Cardiac muscle cell (in vitro differentiated cells and primary cell): ENCODE results near the gene SF3B1. TPM values are rescaled to one million over a fixed set of nuclear protein-coding genes. Genes with fewer than 3 reads are reported as not detected.
"Not testable (repeated sequence)": the region's sequence is repeated elsewhere in the genome, so short reads cannot be mapped to it uniquely, and the experiment has no call there.

Source experiments
- DNase-seq, 2 donors: peaks; one replicate each; pipeline versions ENCODE4 v3.0.0 to v3.0.0-alpha.2; 2010 to 2017; ENCODE audit warnings: low read depth in 1 of 2, low spot score in 1 of 2
- H3K27ac ChIP-seq: fragments of 200-600 bp; sonication (generic); 2 replicates; pipeline ENCODE4 v1.5.1; 2016
- H3K27me3 ChIP-seq: fragments of 200-600 bp; sonication (generic); 2 replicates; pipeline ENCODE4 v1.6.0; 2016; ENCODE audit warnings: control low read depth
- H3K36me3 ChIP-seq: fragments of 200-600 bp; sonication (generic); 2 replicates; pipeline ENCODE4 v1.5.1; 2016; ENCODE audit warnings: control low read depth
- H3K4me1 ChIP-seq: fragments of 200-600 bp; sonication (generic); 2 replicates; pipeline ENCODE4 v1.8.1; 2017; ENCODE audit warnings: low read depth, mild to moderate bottlenecking, mixed run types
- H3K4me3 ChIP-seq: fragments of 200-600 bp; sonication (generic); 2 replicates; pipeline ENCODE4 v1.5.1; 2016; ENCODE audit warnings: mild to moderate bottlenecking
- H3K9me3 ChIP-seq: fragments of 200-600 bp; sonication (generic); 2 replicates; pipeline ENCODE4 v1.5.1; 2017; ENCODE audit warnings: low read depth, mild to moderate bottlenecking, control low read depth
- CTCF ChIP-seq: IDR thresholded peaks from 2 replicates; pipeline ENCODE4 v1.5.1; 2012; ENCODE audit warnings: low read depth, mild to moderate bottlenecking, low read length
- polyA plus RNA-seq: library from polyadenylated mRNA; unstranded; fragments of >200 nt; fragmentation: Nextera tagmentation; extraction: Ambion mirVana; gene quantifications from 2 replicates; pipeline ENCODE4 v1.2.1, GENCODE V29; 2016
- total RNA-seq: library from RNA; depleted of rRNA; stranded (reverse); fragments of >200 nt; gene quantifications from 2 replicates; pipeline ENCODE4 v1.2.3, GENCODE V29; 2016

Gene SF3B1
- total and polyA plus RNA-seq, 2 experiments from 2014 or later, result 218 to 463 TPM

- Histone ChIP-seq H3K27me3 (no peaks in the 10 kb centered on the region), H3K36me3 (no peaks in the 10 kb centered on the region), H3K27ac (no peak overlapping the region), H3K4me1 (no peaks in the 10 kb centered on the region), H3K4me3 (no peak overlapping the region), H3K9me3 (no peaks in the 10 kb centered on the region)
- no peak for TF ChIP-seq CTCF
- DNase-seq, result no peak
Measured at GRCh38 chr2:197372592-197372991, 62.2 kb downstream of the SF3B1 start.

- DNase-seq, H3K36me3 ChIP-seq, H3K27ac ChIP-seq, H3K4me1 ChIP-seq, H3K4me3 ChIP-seq, H3K27me3 ChIP-seq, H3K9me3 ChIP-seq: not testable (repeated sequence)
Measured at GRCh38 chr2:197370664-197371063, 64.2 kb downstream of the SF3B1 start.

GRCh38 chr2:197369933-197370320, 64.9 kb downstream of the SF3B1 start:
- TF ChIP-seq CTCF, result no peak
- Histone ChIP-seq H3K9me3 (no peaks in the 10 kb centered on the region), H3K36me3 (no peaks in the 10 kb centered on the region), H3K27ac (no peak overlapping the region), H3K4me3 (no peak overlapping the region), H3K27me3 (no peaks in the 10 kb centered on the region), H3K4me1 (no peaks in the 10 kb centered on the region)
- peak in 1 of 2 donors; percentile 60 for DNase-seq

- DNase-seq, result peak in 1 of 2 donors; percentile 66
- H3K4me1 ChIP-seq, result no peaks in the 10 kb centered on the region
- H3K27me3 ChIP-seq, result no peaks in the 10 kb centered on the region
- no peaks in the 10 kb centered on the region for H3K9me3 ChIP-seq
- no peaks in the 10 kb centered on the region for H3K36me3 ChIP-seq
- no peak for TF ChIP-seq CTCF
- no peak overlapping the region for H3K27ac ChIP-seq
- H3K4me3 ChIP-seq, result no peak overlapping the region
Measured at GRCh38 chr2:197369228-197369932, 65.4 kb downstream of the SF3B1 start.

GRCh38 chr2:197368412-197368811, 66.4 kb downstream of the SF3B1 start:
- no peak for TF ChIP-seq CTCF
- no peaks in the 10 kb centered on the region for H3K36me3 ChIP-seq
- H3K27me3 ChIP-seq, result no peaks in the 10 kb centered on the region
- H3K4me1 ChIP-seq, result no peaks in the 10 kb centered on the region
- no peak overlapping the region for H3K27ac ChIP-seq
- no peak for DNase-seq
- no peak overlapping the region for H3K4me3 ChIP-seq
- no peaks in the 10 kb centered on the region for H3K9me3 ChIP-seq

- TF ChIP-seq CTCF, result no peak
- no peak overlapping the region for H3K4me3 ChIP-seq
- no peaks in the 10 kb centered on the region for H3K36me3 ChIP-seq
- no peaks in the 10 kb centered on the region for H3K4me1 ChIP-seq
- H3K27ac ChIP-seq, result no peak overlapping the region
- no peaks in the 10 kb centered on the region for H3K9me3 ChIP-seq
- no peaks in the 10 kb centered on the region for H3K27me3 ChIP-seq
- no peak for DNase-seq
Measured at GRCh38 chr2:197363998-197364397, 70.8 kb downstream of the SF3B1 start.
